SK-N-MC (cell line): ENCODE data around the gene BLTP3A.

Experiments
- DNase-seq: peaks from one replicate; pipeline ENCODE4 v3.0.0-alpha.2; 2011; ENCODE audit warnings: low read depth, low spot score
- H3K27ac ChIP-seq: fragments of 200-600 bp; sonication (generic); 2 replicates; pipeline ENCODE4 v1.5.1; 2016; ENCODE audit warnings: mixed run types
- H3K36me3 ChIP-seq: fragments of 200-600 bp; sonication (generic); 2 replicates; pipeline ENCODE4 v1.6.1; 2017; ENCODE audit warnings: antibody characterized with exemption, low read length, mixed read lengths; ENCODE audit not compliant: insufficient read depth
- H3K4me3 ChIP-seq: fragments of 200-600 bp; sonication (generic); 2 replicates; pipeline ENCODE4 v1.5.1; 2016
- H3K9ac ChIP-seq: fragments of 200-600 bp; sonication (generic); 2 replicates; pipeline ENCODE4 v1.8.0; 2017; ENCODE audit warnings: mixed run types, mixed read lengths; ENCODE audit not compliant: insufficient read length
- H3K9me3 ChIP-seq: fragments of 200-600 bp; sonication (generic); 2 replicates; pipeline ENCODE4 v1.6.1; 2017; ENCODE audit warnings: low read depth, mild to moderate bottlenecking, antibody characterized with exemption, low read length, moderate library complexity, mixed read lengths
- EZH2 ChIP-seq: fragments of 200-600 bp; sonication (generic); IDR thresholded peaks from one replicate; pipeline ENCODE4 v1.6.1; 2017; ENCODE audit warnings: antibody characterized with exemption
- FOXP2 ChIP-seq: optimal IDR thresholded peaks from 2 replicates; pipeline ENCODE3; 2011; ENCODE audit warnings: mild to moderate bottlenecking, moderate library complexity; ENCODE audit not compliant: insufficient read depth; ENCODE audit errors: extremely low read length, control extremely low read depth
- POLR2AphosphoS5 ChIP-seq: IDR thresholded peaks from 2 replicates; pipeline ENCODE4 v1.6.1; 2012; ENCODE audit warnings: mild to moderate bottlenecking, low read depth, low read length, borderline replicate concordance

Gene BLTP3A

GRCh38 chr6:34819571-34820480, 27.9 kb downstream of the BLTP3A start:
- Histone ChIP-seq H3K36me3 (peaks cover 18% of the 10 kb centered on the region; the same call in 1 of the 2 replicates), H3K9me3 (no peaks in the 10 kb centered on the region), H3K9ac (peak overlapping the region; percentile 11), H3K27ac (peak overlapping the region; percentile 84), H3K4me3 (peak overlapping the region; percentile 59)
- DNase-seq = no peak
- TF ChIP-seq POLR2AphosphoS5 = no peak
- no peak for TF ChIP-seq EZH2
- no peak for TF ChIP-seq FOXP2

GRCh38 chr6:34829137-34829536, 37.3 kb downstream of the BLTP3A start:
- peaks cover 24% of the 10 kb centered on the region; the same call in 1 of the 2 replicates for H3K36me3 ChIP-seq
- no peak overlapping the region for H3K4me3 ChIP-seq
- DNase-seq = peak; percentile 67
- H3K9ac ChIP-seq = no peak overlapping the region
- H3K27ac ChIP-seq = no peak overlapping the region
- H3K9me3 ChIP-seq = no peaks in the 10 kb centered on the region
- TF ChIP-seq EZH2 (no peak), POLR2AphosphoS5 (no peak)

- H3K9ac ChIP-seq = no peak overlapping the region
- DNase-seq = no peak
- H3K9me3 ChIP-seq = no peaks in the 10 kb centered on the region
- H3K36me3 ChIP-seq = peaks cover 38% of the 10 kb centered on the region
- H3K4me3 ChIP-seq = no peak overlapping the region
- no peak for TF ChIP-seq EZH2
- TF ChIP-seq POLR2AphosphoS5 = no peak
- no peak overlapping the region for H3K27ac ChIP-seq
Observed at GRCh38 chr6:34832942-34833341, 41.1 kb downstream of the BLTP3A start.

- TF ChIP-seq EZH2 (no peak), FOXP2 (no peak), POLR2AphosphoS5 (no peak)
- H3K9ac ChIP-seq = no peak overlapping the region
- DNase-seq = no peak
- H3K27ac ChIP-seq = no peak overlapping the region
- no peak overlapping the region for H3K4me3 ChIP-seq
- peaks cover 38% of the 10 kb centered on the region for H3K36me3 ChIP-seq
- H3K9me3 ChIP-seq = no peaks in the 10 kb centered on the region
Observed at GRCh38 chr6:34834789-34835518, 43.1 kb downstream of the BLTP3A start.

GRCh38 chr6:34836008-34836407, 44.1 kb downstream of the BLTP3A start:
- DNase-seq = no peak
- Histone ChIP-seq H3K36me3 (peaks cover 38% of the 10 kb centered on the region), H3K9ac (no peak overlapping the region), H3K27ac (peak overlapping the region; percentile 80; the same call in 1 of the 2 replicates), H3K4me3 (no peak overlapping the region), H3K9me3 (no peaks in the 10 kb centered on the region)
- no peak for TF ChIP-seq POLR2AphosphoS5
- TF ChIP-seq FOXP2 = no peak
- TF ChIP-seq EZH2 = no peak

GRCh38 chr6:34836451-34836850, 44.6 kb downstream of the BLTP3A start:
- Histone ChIP-seq H3K36me3 (peaks cover 38% of the 10 kb centered on the region), H3K9ac (peak overlapping the region; percentile 7), H3K9me3 (no peaks in the 10 kb centered on the region), H3K27ac (peak overlapping the region; percentile 80; the same call in 1 of the 2 replicates), H3K4me3 (no peak overlapping the region)
- TF ChIP-seq FOXP2 = no peak
- DNase-seq = peak; percentile 26

GRCh38 chr6:34837528-34837927, 45.6 kb downstream of the BLTP3A start:
- DNase-seq = no peak
- Histone ChIP-seq H3K27ac (no peak overlapping the region), H3K36me3 (peaks cover 41% of the 10 kb centered on the region), H3K4me3 (no peak overlapping the region), H3K9ac (no peak overlapping the region), H3K9me3 (no peaks in the 10 kb centered on the region)
- no peak for TF ChIP-seq FOXP2
- TF ChIP-seq EZH2 = no peak
- TF ChIP-seq POLR2AphosphoS5 = no peak

- peaks cover 33% of the 10 kb centered on the region for H3K36me3 ChIP-seq
- H3K27ac ChIP-seq = no peak overlapping the region
- no peak overlapping the region for H3K9ac ChIP-seq
- no peaks in the 10 kb centered on the region for H3K9me3 ChIP-seq
- TF ChIP-seq FOXP2 (no peak), EZH2 (no peak), POLR2AphosphoS5 (no peak)
- DNase-seq = no peak
- no peak overlapping the region for H3K4me3 ChIP-seq
Observed at GRCh38 chr6:34839666-34840352, 47.9 kb downstream of the BLTP3A start.
